Left lung (tissue), 10 donors: ENCODE results near the gene TWF2. TPM values are rescaled to one million over a fixed set of nuclear protein-coding genes. Genes with fewer than 3 reads are reported as not detected.

Experiments
- ATAC-seq: fragments of 200-7000 bp; cut with Tn5 transposase; one replicate; pipeline ENCODE4 v1.9.1; 2020; ENCODE audit warnings: moderate library complexity
- DNase-seq, 4 donors: peaks; one replicate each; pipeline ENCODE4 v3.0.0-alpha.2; 2013 to 2020
- H3K27ac ChIP-seq, 2 donors: fragments of 200-600 bp; sonication (generic) in 1 of 2; one replicate each; pipeline versions ENCODE4 v1.5.0 to v1.8.0; 2020 to 2021
- H3K27me3 ChIP-seq, 2 donors: fragments of 200-600 bp; sonication (generic) in 1 of 2; one replicate each; pipeline versions ENCODE4 v1.5.0 to v1.8.0; 2020 to 2021
- H3K36me3 ChIP-seq, 2 donors: fragments of 200-600 bp; sonication (generic) in 1 of 2; one replicate each; pipeline versions ENCODE4 v1.5.0 to v1.8.0; 2020 to 2021
- H3K4me1 ChIP-seq, 2 donors: fragments of 200-600 bp; one replicate each; pipeline ENCODE4 v1.8.0; 2021
- H3K4me3 ChIP-seq, 2 donors: fragments of 200-600 bp; sonication (generic) in 1 of 2; one replicate each; pipeline versions ENCODE4 v1.5.0 to v1.8.0; 2020 to 2021; ENCODE audit warnings: mild to moderate bottlenecking in 1 of 2
- H3K9me3 ChIP-seq, 2 donors: fragments of 200-600 bp; sonication (generic) in 1 of 2; one replicate each; pipeline versions ENCODE4 v1.5.0 to v1.8.0; 2020 to 2021
- intact Hi-C, 2 donors: fragments of 100-400 bp; cut with DNase I; formaldehyde crosslinking; loops; one replicate each; pipeline versions ENCODE4 v1.11.2 to v1.14.2; 2022
- polyA plus RNA-seq, 6 donors: library from polyadenylated mRNA; unstranded; fragments of 120-200 nt; gene quantifications; one replicate each; pipeline ENCODE4 v1.2.1, GENCODE V29; 2013; ENCODE audit not compliant: insufficient read length in 6 of 6
- total RNA-seq, 2 donors: library from RNA; stranded (reverse); fragmentation: NEBNext Ultra II Directional; extraction: Animal tissue kit (Norgen Biotek cat#: 25700); gene quantifications; one replicate each; pipeline ENCODE4 v1.2.1, GENCODE V29; 2021
- TF ChIP-seq, protein P1 (sequence below), 2 donors: fragments of 200-600 bp; sonication (generic) in 1 of 2; IDR thresholded peaks; one replicate each; pipeline versions ENCODE4 v1.5.0 to v1.8.0; 2021; ENCODE audit warnings: antibody characterized with exemption in 2 of 2
- donor health status: DM: no; HTN: yes; CAD: no.
- donor health status: DM: no; HTN: no; CAD: no.

TWF2 gene
- total and polyA plus RNA-seq, 8 donors: 28.9 to 77.5 (median 32.4) TPM

- Histone ChIP-seq H3K9me3 (no peaks in the 10 kb centered on the region), H3K36me3 (peaks cover 0 to 85% of the 10 kb centered on the region in 2 donors), H3K4me1 (peaks cover 3 to 45% of the 10 kb centered on the region in 2 donors), H3K27me3 (no peaks in the 10 kb centered on the region), H3K27ac (no peak overlapping the region), H3K4me3 (no peak overlapping the region)
- TF ChIP-seq, protein P1, sequence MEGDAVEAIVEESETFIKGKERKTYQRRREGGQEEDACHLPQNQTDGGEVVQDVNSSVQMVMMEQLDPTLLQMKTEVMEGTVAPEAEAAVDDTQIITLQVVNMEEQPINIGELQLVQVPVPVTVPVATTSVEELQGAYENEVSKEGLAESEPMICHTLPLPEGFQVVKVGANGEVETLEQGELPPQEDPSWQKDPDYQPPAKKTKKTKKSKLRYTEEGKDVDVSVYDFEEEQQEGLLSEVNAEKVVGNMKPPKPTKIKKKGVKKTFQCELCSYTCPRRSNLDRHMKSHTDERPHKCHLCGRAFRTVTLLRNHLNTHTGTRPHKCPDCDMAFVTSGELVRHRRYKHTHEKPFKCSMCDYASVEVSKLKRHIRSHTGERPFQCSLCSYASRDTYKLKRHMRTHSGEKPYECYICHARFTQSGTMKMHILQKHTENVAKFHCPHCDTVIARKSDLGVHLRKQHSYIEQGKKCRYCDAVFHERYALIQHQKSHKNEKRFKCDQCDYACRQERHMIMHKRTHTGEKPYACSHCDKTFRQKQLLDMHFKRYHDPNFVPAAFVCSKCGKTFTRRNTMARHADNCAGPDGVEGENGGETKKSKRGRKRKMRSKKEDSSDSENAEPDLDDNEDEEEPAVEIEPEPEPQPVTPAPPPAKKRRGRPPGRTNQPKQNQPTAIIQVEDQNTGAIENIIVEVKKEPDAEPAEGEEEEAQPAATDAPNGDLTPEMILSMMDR (IDR thresholded peaks at IDR 0.05): peak; percentile 81 to 96
- peak in 2 of 4 donors; percentile 80 to 95 for DNase-seq
- ATAC-seq: peak; percentile 83
- intact Hi-C loops: loop anchor here in 1 of 2 donors (5.0 to 10.0 kb wide), 2 partner anchors 111 to 213 kb away; partner anchors contain the start of gene SEMA3G
Measured at GRCh38 chr3:52231502-52232278, 7.3 kb downstream of the TWF2 start.

GRCh38 chr3:52230889-52231499 is 8.0 kb downstream of the TWF2 start:
- intact Hi-C loops: loop anchor here in 1 of 2 donors (5.0 to 10.0 kb wide), 2 partner anchors 111 to 214 kb away; partner anchors contain the start of gene SEMA3G
- Histone ChIP-seq H3K4me1 (peaks cover 0 to 44% of the 10 kb centered on the region in 2 donors), H3K27me3 (no peaks in the 10 kb centered on the region), H3K9me3 (no peaks in the 10 kb centered on the region), H3K4me3 (no peak overlapping the region), H3K36me3 (peaks cover 0 to 85% of the 10 kb centered on the region in 2 donors), H3K27ac (no peak overlapping the region)
- DNase-seq (no peak), ATAC-seq (no peak)
- TF ChIP-seq, protein P1 (IDR thresholded peaks at IDR 0.05): no peak

DNA sequence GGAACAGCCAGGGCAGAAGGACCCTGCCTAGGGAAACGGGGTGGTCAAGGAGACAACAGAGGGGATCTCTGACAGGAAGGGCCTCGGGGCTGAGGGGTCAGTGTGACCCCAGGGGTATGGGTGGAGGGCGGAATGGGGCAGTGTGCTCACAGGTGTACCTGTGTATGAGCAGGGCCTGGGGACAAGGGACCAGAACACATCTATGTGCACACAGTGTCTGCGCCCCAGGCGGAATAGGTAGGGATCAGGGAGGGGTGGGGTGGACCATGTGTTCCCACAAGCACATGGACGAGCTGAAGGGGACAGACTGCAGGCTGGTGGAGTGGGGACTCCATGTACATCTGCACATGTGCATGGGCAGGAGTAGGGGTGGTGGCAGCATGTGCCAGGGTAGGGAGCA is 8.5 kb downstream of the TWF2 start:
- Histone ChIP-seq H3K36me3 (peaks cover 0 to 85% of the 10 kb centered on the region in 2 donors), H3K9me3 (no peaks in the 10 kb centered on the region), H3K4me3 (no peak overlapping the region), H3K27me3 (no peaks in the 10 kb centered on the region), H3K27ac (no peak overlapping the region), H3K4me1 (peaks cover 0 to 44% of the 10 kb centered on the region in 2 donors)
- DNase-seq: no peak
- no peak for ATAC-seq
- intact Hi-C loops: loop anchor here in 1 of 2 donors (5.0 to 10.0 kb wide), 2 partner anchors 112 to 214 kb away; partner anchors contain the start of gene SEMA3G
- TF ChIP-seq, protein P1 (IDR thresholded peaks at IDR 0.05): no peak

GRCh38 chr3:52229656-52230055 is 9.3 kb downstream of the TWF2 start:
- TF ChIP-seq, protein P1 (IDR thresholded peaks at IDR 0.05): no peak
- Histone ChIP-seq H3K27ac (no peak overlapping the region), H3K4me3 (no peak overlapping the region), H3K9me3 (no peaks in the 10 kb centered on the region), H3K27me3 (no peaks in the 10 kb centered on the region), H3K36me3 (peaks cover 0 to 78% of the 10 kb centered on the region in 2 donors), H3K4me1 (peaks cover 0 to 41% of the 10 kb centered on the region in 2 donors)
- ATAC-seq (no peak), DNase-seq (no peak)
- intact Hi-C loops: loop anchor here (5.0 to 10.0 kb wide), 3 partner anchors 113 to 215 kb away; partner anchors contain the start of gene SEMA3G (in 1 of the 2)
